Endothelial cell of umbilical vein (primary cell): ENCODE results near the gene POTEI. TPM values are rescaled to one million over a fixed set of nuclear protein-coding genes. Genes with fewer than 3 reads are reported as not detected.

Experiments
- polyA plus RNA-seq, 4 experiments: library from polyadenylated mRNA; depleted of rRNA in 3 of 4; stranded (reverse) in 3 of 4; unstranded in 1 of 4; fragments of >200 nt; gene quantifications; 2 replicates each; pipeline versions ENCODE4 v1.2.1 to v1.2.3, GENCODE V29; 2011 to 2012; ENCODE audit warnings: missing spikeins in 1 of 4
- small RNA-seq: library from RNA; depleted of rRNA; stranded (forward); fragments of <200 nt; gene quantifications from one replicate; pipeline ENCODE3, GENCODE V24; 2012; ENCODE audit warnings: low replicate concordance, low read depth; ENCODE audit not compliant: insufficient read depth, insufficient read length
- total RNA-seq: library from RNA; stranded (reverse); gene quantifications from 2 replicates; pipeline ENCODE4 v1.2.3, GENCODE V29; 2021

POTEI gene
- total and polyA plus RNA-seq, 2 donors (not counting 3 experiments of a cell fraction or from before 2014, with no cell fraction given): 0.10 to 0.13 TPM

Small RNA genes lying within 50 kb of the gene (small RNA-seq; reads per million reads assigned to genes)
- not detected for gene RF00017
- not detected for gene RNU6-473P

Other genes starting within 250 kb of the POTEI start
- 63.1 and 74.0 TPM in 2 replicates for gene IMP4, start 166.4 kb downstream of the POTEI start, total RNA-seq
- gene IMP4, start 166.4 kb downstream of the POTEI start, polyA plus RNA-seq: 149 and 177 TPM in 2 replicates
- gene PTPN18, start 153.3 kb downstream of the POTEI start, total RNA-seq: 31.5 and 39.6 TPM in 2 replicates
- gene PTPN18, start 153.3 kb downstream of the POTEI start, polyA plus RNA-seq: 38.3 and 39.4 TPM in 2 replicates
- not detected in 2 replicates for gene CFC1B, start 11.9 kb upstream of the POTEI start, total RNA-seq
- not detected in 2 replicates for gene CFC1B, start 11.9 kb upstream of the POTEI start, polyA plus RNA-seq
- gene CFC1, start 90.2 kb upstream of the POTEI start, total RNA-seq: not detected in 2 replicates
- not detected in 2 replicates for gene CFC1, start 90.2 kb upstream of the POTEI start, polyA plus RNA-seq
- gene POTEJ, start 102.1 kb upstream of the POTEI start, total RNA-seq: 0.24 TPM in 1 of 2 replicates, not detected in the other
- gene POTEJ, start 102.1 kb upstream of the POTEI start, polyA plus RNA-seq: 0.03 TPM in 2 replicates
- not detected in 2 replicates for gene GPR148, start 219.7 kb upstream of the POTEI start, total RNA-seq
- gene GPR148, start 219.7 kb upstream of the POTEI start, polyA plus RNA-seq: not detected in 2 replicates
- not detected in 2 replicates for gene AMER3, start 246.2 kb upstream of the POTEI start, total RNA-seq
- not detected in 2 replicates for gene AMER3, start 246.2 kb upstream of the POTEI start, polyA plus RNA-seq